CD4-positive, CD25-positive, alpha-beta regulatory T cell (primary cell): Measurements from ENCODE around the gene FOXP1. TPM values are rescaled to one million over a fixed set of nuclear protein-coding genes. Genes with fewer than 3 reads are reported as not detected.

Experiments used
- ATAC-seq, 2 donors: fragments of 150-1000 bp; cut with Tn5 transposase; one replicate each; pipeline ENCODE4 v1.10.0; 2021; ENCODE audit warnings: low read depth in 2 of 2, moderate number of reproducible peaks in 2 of 2, moderate library complexity in 1 of 2
- DNase-seq, 3 donors: peaks; one replicate each; pipeline versions ENCODE4 v3.0.0 to v3.0.0-alpha.2; 2012 to 2022; ENCODE audit warnings: mixed read lengths in 1 of 3
- H3K27ac ChIP-seq: one replicate; pipeline ENCODE4 v1.7.0; 2013; ENCODE audit warnings: mild to moderate bottlenecking, low read length; ENCODE audit not compliant: insufficient read depth, poor library complexity, severe bottlenecking
- H3K27me3 ChIP-seq: one replicate; pipeline ENCODE4 v1.7.0; 2013; ENCODE audit warnings: low read length; ENCODE audit not compliant: control insufficient read depth, insufficient read depth
- H3K36me3 ChIP-seq: one replicate; pipeline ENCODE4 v1.7.0; 2013; ENCODE audit warnings: mild to moderate bottlenecking, low read length, moderate library complexity; ENCODE audit not compliant: control insufficient read depth, insufficient read depth
- H3K4me1 ChIP-seq: 2 replicates; pipeline ENCODE4 v1.7.0; 2013; ENCODE audit warnings: mild to moderate bottlenecking, low read length; ENCODE audit not compliant: insufficient read depth, control insufficient read depth, poor library complexity, severe bottlenecking
- H3K4me3 ChIP-seq: one replicate; pipeline ENCODE4 v1.7.0; 2013; ENCODE audit warnings: low read depth, mild to moderate bottlenecking, low read length, moderate library complexity
- H3K9me3 ChIP-seq, 2 experiments: 1 replicate in 1 of 2; 2 replicates in 1 of 2; pipeline ENCODE4 v1.7.0; 2013; ENCODE audit warnings: low read length in 2 of 2, mild to moderate bottlenecking in 1 of 2, moderate library complexity in 1 of 2; ENCODE audit not compliant: control insufficient read depth in 2 of 2
- H3K27ac Mint-ChIP-seq, 3 donors: one replicate each; pipeline ENCODE4 v1.8.0; 2020 to 2022; ENCODE audit warnings: mild to moderate bottlenecking in 3 of 3, mixed read lengths in 3 of 3, moderate library complexity in 2 of 3
- H3K27me3 Mint-ChIP-seq: one replicate; pipeline ENCODE4 v1.8.0; 2022; ENCODE audit warnings: mild to moderate bottlenecking, mixed read lengths
- H3K36me3 Mint-ChIP-seq: one replicate; pipeline ENCODE4 v1.8.0; 2020; ENCODE audit warnings: mixed read lengths
- H3K4me1 Mint-ChIP-seq, 4 donors: one replicate each; pipeline ENCODE4 v1.8.0; 2020 to 2022; ENCODE audit warnings: mixed read lengths in 4 of 4, mild to moderate bottlenecking in 1 of 4
- H3K4me3 Mint-ChIP-seq, 4 donors: one replicate each; pipeline ENCODE4 v1.8.0; 2020 to 2022; ENCODE audit warnings: mild to moderate bottlenecking in 4 of 4, mixed read lengths in 4 of 4, moderate library complexity in 3 of 4
- H3K9me3 Mint-ChIP-seq, 7 donors: one replicate each; pipeline ENCODE4 v1.8.0; 2020 to 2022; ENCODE audit warnings: mixed read lengths in 7 of 7, mild to moderate bottlenecking in 3 of 7, moderate library complexity in 2 of 7
- polyA plus RNA-seq, 4 donors: library from polyadenylated mRNA; unstranded; fragments of 300-500 nt; fragmentation: Illumina TruSeq; gene quantifications; one replicate each; pipeline ENCODE4 v1.2.3, GENCODE V29; 2021
- total RNA-seq: library from RNA; stranded (reverse); gene quantifications from one replicate; pipeline ENCODE4 v1.2.3, GENCODE V29; 2022

FOXP1 gene
- total and polyA plus RNA-seq, 5 donors from 2014 or later, result 301 to 599 (median 346) TPM

DNA sequence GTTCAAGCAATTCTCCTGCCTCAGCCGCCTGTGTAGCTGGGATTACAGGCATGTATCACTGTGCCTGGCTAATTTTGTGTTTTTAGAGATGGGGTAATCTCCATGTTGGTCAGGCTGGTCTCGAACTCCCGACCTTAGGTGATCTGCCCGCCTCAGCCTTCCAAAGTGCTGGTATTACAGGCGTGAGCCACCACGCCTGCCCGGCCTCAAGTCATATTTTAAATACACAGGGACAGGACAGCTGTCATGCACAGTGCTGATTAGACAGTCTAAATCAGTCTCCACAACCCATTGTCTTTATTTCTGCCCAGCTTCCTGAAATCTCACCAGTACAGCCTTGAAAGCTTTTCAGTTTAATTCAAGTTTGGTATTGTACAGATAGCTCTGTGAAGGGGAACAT lies 587.4 kb downstream of the FOXP1 start:
- H3K4me3 Mint-ChIP-seq, result no peak overlapping the region
- no peak overlapping the region for H3K27ac ChIP-seq
- H3K9me3 ChIP-seq, result no peaks in the 10 kb centered on the region
- no peaks in the 10 kb centered on the region for H3K27me3 ChIP-seq
- DNase-seq (no peak), ATAC-seq (no peak)
- H3K4me3 ChIP-seq, result no peak overlapping the region
- H3K4me1 ChIP-seq, result peaks cover 16% of the 10 kb centered on the region
- H3K4me1 Mint-ChIP-seq, result peaks cover 17 to 69% (median 42%) of the 10 kb centered on the region in 4 donors
- H3K36me3 ChIP-seq, result peaks cover 80% of the 10 kb centered on the region
- peaks cover 62% of the 10 kb centered on the region for H3K36me3 Mint-ChIP-seq
- H3K9me3 Mint-ChIP-seq, result peaks cover 0 to 1% (median 0%) of the 10 kb centered on the region in 7 donors
- H3K27me3 Mint-ChIP-seq, result no peaks in the 10 kb centered on the region
- peak overlapping the region; percentile 20 to 48 (median 32) for H3K27ac Mint-ChIP-seq

DNA sequence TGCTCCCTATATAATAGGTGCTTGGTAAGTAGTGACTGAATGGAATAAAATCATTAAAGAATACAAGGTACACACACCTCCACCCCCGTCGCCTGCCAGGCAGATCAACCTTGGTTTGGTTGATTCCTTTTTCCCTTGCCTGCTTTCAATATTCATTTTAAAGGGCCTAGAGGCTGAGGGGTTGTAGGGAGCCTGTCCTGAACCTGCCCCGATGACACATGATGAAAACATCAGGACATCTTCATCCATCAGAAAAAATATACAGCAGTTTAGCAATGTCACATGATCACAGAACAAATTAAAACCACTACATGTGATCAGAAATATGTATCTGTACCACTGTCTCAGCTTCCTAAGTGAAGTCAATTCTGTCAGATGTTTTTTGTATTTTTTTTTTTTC lies 588.9 kb downstream of the FOXP1 start:
- peaks cover 25% of the 10 kb centered on the region for H3K4me1 ChIP-seq
- no peak for ATAC-seq
- H3K36me3 Mint-ChIP-seq, result peaks cover 62% of the 10 kb centered on the region

DNA sequence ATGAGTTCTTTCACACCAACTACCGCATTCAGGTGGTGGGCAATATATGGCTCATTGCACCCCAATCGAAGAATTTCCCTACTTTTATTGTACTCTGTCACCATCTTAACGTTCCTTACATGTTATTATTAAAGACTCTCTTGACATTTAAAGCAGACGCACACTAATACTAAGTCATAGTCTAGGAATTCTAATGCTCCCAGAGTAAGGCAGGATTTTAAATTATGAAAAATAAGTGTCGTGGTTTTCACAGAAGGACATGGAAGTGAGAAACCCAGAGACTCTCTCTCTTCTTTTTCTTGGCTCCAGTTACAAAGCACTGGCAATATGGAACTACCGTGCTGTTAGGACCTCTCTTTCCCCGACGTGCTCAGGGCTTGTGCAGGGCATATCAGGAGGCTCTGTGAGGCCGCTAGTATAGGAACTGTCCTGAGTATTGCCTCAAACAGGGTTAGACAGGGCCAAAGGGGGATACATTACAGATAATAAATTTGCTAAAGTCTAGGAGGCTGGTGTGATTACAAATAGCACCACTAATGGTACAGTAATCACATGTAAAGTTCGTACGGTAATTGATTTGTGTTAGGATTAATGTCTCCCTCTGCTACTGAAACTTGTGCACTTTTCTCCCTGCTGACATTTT lies 590.8 kb downstream of the FOXP1 start:
- H3K36me3 Mint-ChIP-seq, result peaks cover 58% of the 10 kb centered on the region
- ATAC-seq (no peak), DNase-seq (no peak)
- no peaks in the 10 kb centered on the region for H3K27me3 ChIP-seq
- H3K36me3 ChIP-seq, result peaks cover 62% of the 10 kb centered on the region
- H3K27ac Mint-ChIP-seq, result peak overlapping the region in 2 of 3 donors; percentile 8 to 95
- peak overlapping the region in 1 of 4 donors; percentile 56 for H3K4me3 Mint-ChIP-seq
- H3K4me3 ChIP-seq, result no peak overlapping the region
- H3K4me1 ChIP-seq, result peaks cover 31% of the 10 kb centered on the region
- no peaks in the 10 kb centered on the region for H3K27me3 Mint-ChIP-seq
- peaks cover 22 to 76% (median 50%) of the 10 kb centered on the region in 4 donors for H3K4me1 Mint-ChIP-seq
- no peaks in the 10 kb centered on the region for H3K9me3 Mint-ChIP-seq
- no peaks in the 10 kb centered on the region for H3K9me3 ChIP-seq
- no peak overlapping the region for H3K27ac ChIP-seq

More for the DNA sequence above, 588.9 kb downstream of the FOXP1 start:
- H3K27me3 Mint-ChIP-seq, result no peaks in the 10 kb centered on the region
- H3K4me1 Mint-ChIP-seq, result peaks cover 18 to 72% (median 48%) of the 10 kb centered on the region in 4 donors
- Histone ChIP-seq H3K4me3 (no peak overlapping the region), H3K27me3 (no peaks in the 10 kb centered on the region), H3K36me3 (peaks cover 70% of the 10 kb centered on the region), H3K9me3 (no peaks in the 10 kb centered on the region), H3K27ac (no peak overlapping the region)
- peak overlapping the region in 2 of 3 donors; percentile 42 to 62 for H3K27ac Mint-ChIP-seq
- no peak for DNase-seq
- H3K9me3 Mint-ChIP-seq, result no peaks in the 10 kb centered on the region
- peak overlapping the region in 1 of 4 donors; percentile 48 for H3K4me3 Mint-ChIP-seq

DNA sequence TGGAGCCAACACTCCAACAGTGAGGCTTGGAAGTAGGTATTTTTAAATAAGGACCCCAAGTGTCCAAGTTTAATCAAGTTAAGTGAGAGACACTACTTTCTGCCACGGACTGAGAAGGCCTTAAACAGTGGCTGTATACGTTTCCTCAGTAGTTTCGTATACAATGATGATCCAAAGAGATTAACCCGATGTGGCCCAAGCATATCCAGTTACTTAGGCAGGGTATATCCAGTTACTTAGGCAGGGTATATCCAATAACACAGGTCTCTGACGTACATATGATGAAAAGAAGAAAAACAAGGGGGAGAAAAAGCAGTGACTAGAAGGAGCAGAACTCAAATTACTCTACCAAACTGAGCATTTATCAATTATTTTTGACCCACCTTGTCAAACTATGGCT lies 591.4 kb downstream of the FOXP1 start:
- ATAC-seq (no peak), DNase-seq (no peak)
- Mint-ChIP-seq H3K36me3 (peaks cover 58% of the 10 kb centered on the region), H3K4me1 (peaks cover 21 to 78% (median 49%) of the 10 kb centered on the region in 4 donors), H3K27me3 (no peaks in the 10 kb centered on the region), H3K4me3 (peak overlapping the region in 2 of 4 donors; percentile 1 to 52), H3K27ac (peak overlapping the region in 2 of 3 donors; percentile 8 to 72), H3K9me3 (no peaks in the 10 kb centered on the region)
- Histone ChIP-seq H3K27ac (no peak overlapping the region), H3K9me3 (no peaks in the 10 kb centered on the region), H3K4me1 (peaks cover 31% of the 10 kb centered on the region), H3K36me3 (peaks cover 63% of the 10 kb centered on the region), H3K27me3 (no peaks in the 10 kb centered on the region), H3K4me3 (no peak overlapping the region)

DNA sequence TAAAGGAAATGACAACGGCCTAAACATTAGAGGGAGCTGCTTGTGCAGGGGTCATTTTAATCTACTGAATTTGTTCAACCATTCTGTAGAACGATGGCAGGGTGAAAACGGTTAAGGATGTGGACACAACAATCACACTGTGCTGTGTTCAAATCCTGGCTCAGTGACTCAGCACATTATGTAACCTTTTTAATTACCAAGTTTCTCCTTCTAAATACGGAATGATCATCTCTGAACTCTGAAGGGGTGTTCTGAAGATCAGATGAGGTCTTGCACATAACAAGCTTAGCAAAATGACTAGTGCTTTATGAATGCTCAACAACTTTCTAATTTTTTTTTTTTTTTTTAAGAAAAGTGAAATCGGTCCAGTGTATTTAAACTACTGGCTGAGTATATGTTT lies 592.8 kb downstream of the FOXP1 start:
- ATAC-seq (no peak), DNase-seq (peak in 1 of 3 donors; percentile 39)
- peaks cover 63% of the 10 kb centered on the region for H3K36me3 ChIP-seq
- Mint-ChIP-seq H3K27ac (peak overlapping the region; percentile 40 to 90 (median 83)), H3K27me3 (no peaks in the 10 kb centered on the region), H3K4me3 (peak overlapping the region; percentile 34 to 72 (median 54)), H3K36me3 (peaks cover 59% of the 10 kb centered on the region), H3K4me1 (peaks cover 13 to 77% (median 56%) of the 10 kb centered on the region in 4 donors), H3K9me3 (no peaks in the 10 kb centered on the region)
- H3K4me1 ChIP-seq, result peaks cover 31% of the 10 kb centered on the region
- no peaks in the 10 kb centered on the region for H3K27me3 ChIP-seq
- peak overlapping the region; percentile 65 for H3K4me3 ChIP-seq
- peak overlapping the region; percentile 51 for H3K27ac ChIP-seq
- no peaks in the 10 kb centered on the region for H3K9me3 ChIP-seq

DNA sequence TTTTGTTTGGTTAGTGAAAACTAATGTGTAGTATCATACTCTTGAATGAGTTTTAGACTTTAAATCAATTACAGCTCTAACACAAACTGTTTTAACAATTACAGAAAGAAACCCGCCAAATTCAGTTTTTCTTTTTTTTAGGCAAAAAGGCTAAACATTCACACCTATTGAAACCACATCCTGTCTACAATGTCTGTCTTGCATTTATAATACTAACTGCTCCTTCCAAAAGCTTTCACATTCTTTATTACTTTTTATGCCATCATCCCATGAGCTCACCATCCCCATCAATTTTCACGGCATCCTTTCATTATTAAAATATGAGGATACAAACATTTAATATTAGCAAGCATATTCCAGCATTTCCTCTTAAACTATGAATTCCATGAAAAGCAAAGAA lies 593.3 kb downstream of the FOXP1 start:
- peak in 2 of 3 donors; percentile 46 to 64 for DNase-seq
- Histone ChIP-seq H3K4me1 (peaks cover 31% of the 10 kb centered on the region), H3K36me3 (peaks cover 62% of the 10 kb centered on the region), H3K9me3 (no peaks in the 10 kb centered on the region), H3K27me3 (no peaks in the 10 kb centered on the region), H3K4me3 (peak overlapping the region; percentile 65), H3K27ac (peak overlapping the region; percentile 51)
- peaks cover 58% of the 10 kb centered on the region for H3K36me3 Mint-ChIP-seq
- H3K9me3 Mint-ChIP-seq, result no peaks in the 10 kb centered on the region
- peaks cover 13 to 78% (median 56%) of the 10 kb centered on the region in 4 donors for H3K4me1 Mint-ChIP-seq
- H3K4me3 Mint-ChIP-seq, result peak overlapping the region; percentile 34 to 72 (median 54)
- H3K27me3 Mint-ChIP-seq, result no peaks in the 10 kb centered on the region
- no peak for ATAC-seq
- peak overlapping the region; percentile 4 to 90 (median 40) for H3K27ac Mint-ChIP-seq

DNA sequence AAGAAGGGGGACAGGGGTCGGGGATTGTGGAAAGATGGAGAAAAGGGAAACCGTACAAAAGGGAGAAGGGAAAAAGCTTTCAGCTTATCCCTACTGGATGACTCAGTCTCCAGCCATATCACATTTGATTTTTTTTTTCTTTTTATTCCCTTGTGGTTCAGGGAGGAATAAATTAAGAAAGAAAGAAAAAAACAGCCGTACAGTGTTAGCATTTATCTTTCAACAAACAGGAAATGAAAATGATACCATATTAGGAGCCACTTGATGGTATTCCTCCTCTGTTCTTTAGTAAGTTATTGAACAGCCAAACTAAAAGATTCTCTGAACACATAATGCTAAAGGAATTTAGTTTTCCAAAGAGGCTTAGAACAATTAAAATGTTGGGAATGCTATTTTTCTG lies 594.4 kb downstream of the FOXP1 start:
- DNase-seq (no peak), ATAC-seq (no peak)
- H3K27ac ChIP-seq, result peak overlapping the region; percentile 51
- H3K4me3 ChIP-seq, result no peak overlapping the region
- H3K4me1 ChIP-seq, result peaks cover 36% of the 10 kb centered on the region
- H3K9me3 ChIP-seq, result no peaks in the 10 kb centered on the region
- no peaks in the 10 kb centered on the region for H3K9me3 Mint-ChIP-seq
- H3K27ac Mint-ChIP-seq, result no peak overlapping the region
- no peaks in the 10 kb centered on the region for H3K27me3 ChIP-seq
- H3K36me3 Mint-ChIP-seq, result peaks cover 61% of the 10 kb centered on the region
- H3K27me3 Mint-ChIP-seq, result no peaks in the 10 kb centered on the region
- peaks cover 20 to 79% (median 59%) of the 10 kb centered on the region in 4 donors for H3K4me1 Mint-ChIP-seq
- peaks cover 62% of the 10 kb centered on the region for H3K36me3 ChIP-seq
- peak overlapping the region in 1 of 4 donors; percentile 5 for H3K4me3 Mint-ChIP-seq

DNA sequence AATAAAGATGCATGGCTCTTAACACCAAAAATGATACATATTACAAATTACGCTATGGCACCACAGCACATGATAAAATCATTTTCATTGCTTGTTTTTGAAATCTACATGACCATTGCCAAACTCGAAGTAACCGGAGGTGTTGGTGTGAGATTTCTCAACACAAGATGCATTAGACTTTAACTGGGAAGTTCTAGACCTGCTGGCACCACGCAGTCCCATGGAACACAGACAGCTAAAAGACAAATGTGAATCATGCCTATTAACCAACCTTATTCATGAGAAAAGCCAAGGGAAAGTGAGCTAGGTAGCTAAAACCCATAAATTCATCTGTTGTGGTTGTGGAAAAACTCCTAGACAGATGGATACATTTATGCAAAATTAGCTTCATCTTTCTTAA lies 595.4 kb downstream of the FOXP1 start:
- peaks cover 47% of the 10 kb centered on the region for H3K4me1 ChIP-seq
- H3K27ac Mint-ChIP-seq, result no peak overlapping the region

More for the DNA sequence above, 595.4 kb downstream of the FOXP1 start:
- DNase-seq (no peak), ATAC-seq (no peak)
- no peaks in the 10 kb centered on the region for H3K9me3 Mint-ChIP-seq
- no peaks in the 10 kb centered on the region for H3K27me3 Mint-ChIP-seq
- Histone ChIP-seq H3K36me3 (peaks cover 61% of the 10 kb centered on the region), H3K27me3 (no peaks in the 10 kb centered on the region), H3K27ac (no peak overlapping the region), H3K4me3 (no peak overlapping the region), H3K9me3 (no peaks in the 10 kb centered on the region)
- H3K4me3 Mint-ChIP-seq, result no peak overlapping the region
- peaks cover 28 to 83% (median 65%) of the 10 kb centered on the region in 4 donors for H3K4me1 Mint-ChIP-seq
- H3K36me3 Mint-ChIP-seq, result peaks cover 60% of the 10 kb centered on the region
